HepG2 (cell line): ENCODE data around the gene DNAJC8. TPM values are rescaled to one million over a fixed set of nuclear protein-coding genes. Genes with fewer than 3 reads are reported as not detected.

Source experiments
- DR1 ChIP-seq: sonication (generic); formaldehyde crosslinking; IDR thresholded peaks from 2 replicates; pipeline ENCODE4 v1.8.0; 2021; ENCODE audit warnings: mild to moderate bottlenecking, missing genetic modification reagents, inconsistent platforms
- E2F5 ChIP-seq: sonication (generic); formaldehyde crosslinking; conservative IDR thresholded peaks from 2 replicates; pipeline ENCODE4 v1.4.0; 2020; ENCODE audit warnings: missing genetic modification reagents
- EEA1 ChIP-seq: sonication (generic); formaldehyde crosslinking; IDR thresholded peaks from 2 replicates; pipeline ENCODE4 v1.5.1; 2020; ENCODE audit warnings: mild to moderate bottlenecking, missing genetic modification reagents, borderline replicate concordance
- GTF2F1 ChIP-seq: fragments of 150-350 bp; IDR thresholded peaks from 2 replicates; pipeline ENCODE4 v1.6.1; 2014; ENCODE audit warnings: low read length
- LBX2 ChIP-seq: sonication (generic); formaldehyde crosslinking; IDR thresholded peaks from 2 replicates; pipeline ENCODE4 v1.5.0; 2020; ENCODE audit warnings: missing genetic modification reagents, mild to moderate bottlenecking, borderline replicate concordance
- MBNL3 ChIP-seq: fragments of 250-450 bp; sonication (Bioruptor Pico); conservative IDR thresholded peaks from 2 replicates; pipeline ENCODE4 v1.8.0; 2022; ENCODE audit warnings: mild to moderate bottlenecking, inconsistent platforms
- MEIS2 ChIP-seq: sonication (generic); formaldehyde crosslinking; IDR thresholded peaks from 2 replicates; pipeline ENCODE4 v1.9.0; 2021; ENCODE audit warnings: mild to moderate bottlenecking, missing genetic modification reagents
- MTERF4 ChIP-seq: sonication (generic); formaldehyde crosslinking; IDR thresholded peaks from 2 replicates; pipeline ENCODE4 v1.8.0; 2023; ENCODE audit warnings: mild to moderate bottlenecking, missing genetic modification reagents
- SIX1 ChIP-seq: sonication (generic); formaldehyde crosslinking; IDR thresholded peaks from 2 replicates; pipeline ENCODE4 v1.4.0; 2020; ENCODE audit warnings: missing genetic modification reagents, borderline replicate concordance
- SP4 ChIP-seq: sonication (generic); formaldehyde crosslinking; IDR thresholded peaks from 2 replicates; pipeline ENCODE4 v1.8.1; 2023; ENCODE audit warnings: mild to moderate bottlenecking, missing genetic modification reagents
- SP5 ChIP-seq: IDR thresholded peaks from 2 replicates; pipeline ENCODE4 v1.6.1; 2016; ENCODE audit warnings: low read depth, borderline replicate concordance
- TEAD2 ChIP-seq: sonication (generic); formaldehyde crosslinking; IDR thresholded peaks from 2 replicates; pipeline ENCODE4 v1.9.0; 2021; ENCODE audit warnings: missing genetic modification reagents
- TEAD3 ChIP-seq: optimal IDR thresholded peaks from 2 replicates; pipeline ENCODE3; 2016; ENCODE audit warnings: borderline replicate concordance
- TEF ChIP-seq: sonication (generic); formaldehyde crosslinking; IDR thresholded peaks from 2 replicates; pipeline ENCODE4 v1.5.0; 2020; ENCODE audit warnings: missing genetic modification reagents
- THAP9 ChIP-seq: sonication (generic); formaldehyde crosslinking; IDR thresholded peaks from 2 replicates; pipeline ENCODE4; 2020; ENCODE audit warnings: missing genetic modification reagents, mild to moderate bottlenecking, borderline replicate concordance
- ZNF263 ChIP-seq: sonication (generic); formaldehyde crosslinking; IDR thresholded peaks from 2 replicates; pipeline ENCODE4 v1.4.0; 2020; ENCODE audit warnings: missing genetic modification reagents
- ZNF530 ChIP-seq: sonication (generic); formaldehyde crosslinking; IDR thresholded peaks from 2 replicates; pipeline ENCODE4 v1.5.0; 2020; ENCODE audit warnings: low read depth, mild to moderate bottlenecking, missing genetic modification reagents
- ZNF709 ChIP-seq: sonication (generic); formaldehyde crosslinking; IDR thresholded peaks from 2 replicates; pipeline ENCODE4 v1.5.0; 2020; ENCODE audit warnings: mild to moderate bottlenecking, missing genetic modification reagents
- ZSCAN12 ChIP-seq: sonication (generic); formaldehyde crosslinking; IDR thresholded peaks from 2 replicates; pipeline ENCODE4 v1.9.0; 2021; ENCODE audit warnings: mild to moderate bottlenecking, missing genetic modification reagents
- polyA plus RNA-seq, 8 experiments: library from polyadenylated mRNA; depleted of rRNA in 3 of 8; stranded (reverse) in 7 of 8; unstranded in 1 of 8; fragments of >200 nt; fragmentation: Illumina TruSeq in 4 of 8; extraction: Trizol in 4 of 8; gene quantifications; 2 replicates each; pipeline versions ENCODE4 v1.2.1 to v1.2.3, GENCODE V29; 2011 to 2016; ENCODE audit warnings: low read depth in 4 of 8, missing spikeins in 1 of 8, mixed read lengths in 1 of 8; ENCODE audit not compliant: insufficient read depth in 1 of 8
- total RNA-seq, 5 experiments: library from RNA; depleted of rRNA; stranded (reverse); fragments of >200 nt; fragmentation: Illumina TruSeq; extraction: Trizol; gene quantifications; 2 replicates each; pipeline ENCODE4 v1.2.3, GENCODE V29; 2016; ENCODE audit warnings: low read depth in 1 of 5

Gene DNAJC8
- total and polyA plus RNA-seq, 2 of the 13 experiments (the other 11 are each of a cell fraction or from before 2014, with no cell fraction given), result 54.5 to 126 TPM

GRCh38 chr1:28235755-28236655 is 3.2 kb upstream of the DNAJC8 start, which contains the start of gene ATP5IF1 (continued):
- TF ChIP-seq EEA1 (CRISPR knock-in tag), result peak; percentile 62; the same call in 1 of the 2 replicates
- 0 out of 2 replicates have a peak, but pooled peaks have one; percentile 76 for TF ChIP-seq TEF (CRISPR knock-in tag)
- TF ChIP-seq DR1, result peak; percentile 86; the same call in 1 of the 2 replicates
- peak; percentile 69; the same call in 1 of the 2 replicates for TF ChIP-seq SP4
- peak; percentile 50; the same call in 1 of the 2 replicates for TF ChIP-seq MTERF4 (CRISPR knock-in tag)
- TF ChIP-seq ZNF530 (CRISPR knock-in tag), result peak; percentile 80; the same call in 1 of the 2 replicates
- no peak for TF ChIP-seq MBNL3
- TF ChIP-seq TEAD3 (CRISPR knock-in tag), result peak; percentile 65
- no peak for TF ChIP-seq SP5 (CRISPR knock-in tag)
- peak; percentile 62; the same call in 1 of the 2 replicates for TF ChIP-seq THAP9 (CRISPR knock-in tag)
- peak; percentile 58; the same call in 1 of the 2 replicates for TF ChIP-seq ZNF263 (CRISPR knock-in tag)
- no peak for TF ChIP-seq SIX1 (CRISPR knock-in tag)
- TF ChIP-seq GTF2F1, result no peak; the same call in 1 of the 2 replicates
- no peak for TF ChIP-seq E2F5 (CRISPR knock-in tag)
- peak; percentile 72; the same call in 1 of the 2 replicates for TF ChIP-seq MEIS2 (CRISPR knock-in tag)
- TF ChIP-seq LBX2 (CRISPR knock-in tag), result peak; percentile 90
- 0 out of 2 replicates have a peak, but pooled peaks have one; percentile 41 for TF ChIP-seq TEAD2 (CRISPR knock-in tag)
- TF ChIP-seq ZNF709 (CRISPR knock-in tag), result peak; percentile 46; the same call in 1 of the 2 replicates
- 0 out of 2 replicates have a peak, but pooled peaks have one; percentile 85 for TF ChIP-seq ZSCAN12 (CRISPR knock-in tag)
